Measurements from ENCODE around the gene ITM2C. TPM values are rescaled to one million over a fixed set of nuclear protein-coding genes. Genes with fewer than 3 reads are reported as not detected.

ITM2C gene
- total and polyA plus RNA-seq, 9 of the 15 experiments (the other 6 are each of a cell fraction or from before 2014, with no cell fraction given): 0.49 to 58.8 (median 21.5) TPM

GRCh38 chr2:230878599-230879188 is 14.0 kb downstream of the ITM2C start:
- Histone ChIP-seq H3K4me2 (ENCODE audit: insufficient read depth, low read length) (no peak overlapping the region), H4K20me1 (replicated peaks; ENCODE audit: control insufficient read depth, insufficient read depth, low read length) (no peaks in the 10 kb centered on the region), H2AFZ (ENCODE audit: low read depth, low read length) (no peak overlapping the region), H3K9me3 (replicated peaks; ENCODE audit: control insufficient read depth, insufficient read depth, low read depth, low read length) (no peaks in the 10 kb centered on the region), H3K36me3 (ENCODE audit: control insufficient read depth, insufficient read depth, low read length) (no peaks in the 10 kb centered on the region), H3K4me3 (no peak overlapping the region), H3K27ac (ENCODE audit: extremely low read depth, low read depth, low read length) (no peak overlapping the region), H3K9ac (ENCODE audit: insufficient read depth in 1 of 2, low read depth in 2 of 2, low read length in 2 of 2) (peak overlapping the region in 1 of 2 experiments; percentile 64; a peak in 2 of 4 replicates), H3K9me1 (ENCODE audit: control insufficient read depth, insufficient read depth, low read length) (no peaks in the 10 kb centered on the region), H3K4me1 (replicated peaks in 1 of 2; ENCODE audit: control insufficient read depth in 2 of 2, insufficient read depth in 2 of 2, low read length in 2 of 2) (peaks cover 0 to 10% of the 10 kb centered on the region in 2 experiments; a peak in 3 of 5 replicates), H3K27me3 (ENCODE audit: control insufficient read depth in 2 of 2, insufficient read depth in 2 of 2, low read length in 2 of 2) (no peaks in the 10 kb centered on the region), H3K79me2 (ENCODE audit: control insufficient read depth, insufficient read depth, low read length) (no peaks in the 10 kb centered on the region)
- ATAC-seq (peak; percentile 27; the same call in 2 of the 3 replicates), FAIRE-seq (no peak), DNase-seq (ENCODE audit: extremely low read depth in 1 of 4, low spot score in 3 of 4) (no peak)
- ChIA-PET POLR2A (interaction anchor here (0.6 to 1.7 kb wide), 4 partner anchors 9 to 88 kb away, joined by 3 to 4 read pairs (median 4); partner anchors contain the start of gene ITM2C), CTCF (ENCODE audit: low intra/inter-chr PET ratio) (no interaction called here)
- BruUV-seq (replicated peaks): TSS peak; percentile 48
- intact Hi-C loops (cut with micrococcal nuclease) (no loop called here), in situ Hi-C loops (cut with MboI) (no loop called here)
- 44% methylated on average over 4 of the region's 10 CpGs for WGBS (ENCODE audit: insufficient coverage, low coverage, missing lambda C conversion rate)
- no peak for TF ChIP-seq ZBTB8A (IDR thresholded peaks at IDR 0.05; ENCODE audit: partially characterized antibody)
- no peak for TF ChIP-seq ZNF311 (CRISPR knock-in tag; IDR thresholded peaks at IDR 0.05)
- TF ChIP-seq ELF4 (CRISPR knock-in tag; IDR thresholded peaks at IDR 0.05): no peak
- TF ChIP-seq HLTF (IDR thresholded peaks at IDR 0.05): no peak
- TF ChIP-seq ZNF384 (IDR thresholded peaks at IDR 0.05; ENCODE audit: low read depth, low read length): no peak
- no peak for TF ChIP-seq PHB2 (IDR thresholded peaks at IDR 0.05; ENCODE audit: low read depth)
- TF ChIP-seq SMARCE1 (IDR thresholded peaks at IDR 0.05): no peak
- no peak for TF ChIP-seq KAT8 (IDR thresholded peaks at IDR 0.05; ENCODE audit: low read depth)
- no peak for TF ChIP-seq RFX1 (IDR thresholded peaks at IDR 0.05)
- TF ChIP-seq THRB (CRISPR knock-in tag; conservative IDR thresholded peaks at IDR 0.05): no peak
